SJCRH30 (cell line): Measurements from ENCODE around the gene GTPBP4. TPM values are rescaled to one million over a fixed set of nuclear protein-coding genes. Genes with fewer than 3 reads are reported as not detected.
"Not testable (repeated sequence)": the region's sequence is repeated elsewhere in the genome, so short reads cannot be mapped to it uniquely, and the experiment has no call there.

Experiments used
- DNase-seq, 2 experiments: peaks; one replicate each; pipeline ENCODE4 v3.0.0-alpha.2; 2015 to 2020
- H3K27ac ChIP-seq: fragments of 250-450 bp; sonication (Bioruptor Pico); 2 replicates; pipeline ENCODE4 v1.5.1; 2020; ENCODE audit warnings: mild to moderate bottlenecking, moderate library complexity
- H3K27me3 ChIP-seq: fragments of 250-450 bp; sonication (Bioruptor Pico); 2 replicates; pipeline ENCODE4 v1.5.1; 2020; ENCODE audit warnings: mild to moderate bottlenecking, moderate library complexity
- H3K36me3 ChIP-seq: fragments of 250-450 bp; sonication (Bioruptor Pico); 2 replicates; pipeline ENCODE4 v1.5.1; 2020; ENCODE audit warnings: mild to moderate bottlenecking, moderate library complexity
- H3K4me1 ChIP-seq: fragments of 250-450 bp; sonication (Bioruptor Pico); 2 replicates; pipeline ENCODE4 v1.5.1; 2020; ENCODE audit warnings: mild to moderate bottlenecking, moderate library complexity
- H3K4me3 ChIP-seq: fragments of 250-450 bp; sonication (Bioruptor Pico); 2 replicates; pipeline ENCODE4 v1.5.1; 2020; ENCODE audit warnings: mild to moderate bottlenecking, moderate library complexity
- H3K9me3 ChIP-seq: fragments of 250-450 bp; sonication (Bioruptor Pico); replicated peaks from 2 replicates; pipeline ENCODE4 v1.5.1; 2020; ENCODE audit warnings: mild to moderate bottlenecking, moderate library complexity
- total RNA-seq: library from RNA; depleted of rRNA; stranded (reverse); fragments of >200 nt; shearing (Covaris generic); gene quantifications from 2 replicates; pipeline ENCODE4 v1.2.3, GENCODE V29; 2014; rRNA removed

The GTPBP4 gene
- total RNA-seq, 1 experiment from 2014 or later: 58.5 TPM

GRCh38 chr10:1061930-1062774 is 73.9 kb downstream of the GTPBP4 start:
- Histone ChIP-seq H3K4me1 (no peaks in the 10 kb centered on the region), H3K4me3 (no peak overlapping the region), H3K27ac (no peak overlapping the region), H3K9me3 (no peaks in the 10 kb centered on the region), H3K27me3 (no peaks in the 10 kb centered on the region), H3K36me3 (no peaks in the 10 kb centered on the region)
- DNase-seq: no peak

GRCh38 chr10:1063232-1063865 is 75.1 kb downstream of the GTPBP4 start:
- H3K4me3 ChIP-seq: no peak overlapping the region
- no peak for DNase-seq
- no peaks in the 10 kb centered on the region for H3K36me3 ChIP-seq
- H3K4me1 ChIP-seq: no peaks in the 10 kb centered on the region
- no peaks in the 10 kb centered on the region for H3K27me3 ChIP-seq
- H3K27ac ChIP-seq: no peak overlapping the region
- no peaks in the 10 kb centered on the region for H3K9me3 ChIP-seq

DNA sequence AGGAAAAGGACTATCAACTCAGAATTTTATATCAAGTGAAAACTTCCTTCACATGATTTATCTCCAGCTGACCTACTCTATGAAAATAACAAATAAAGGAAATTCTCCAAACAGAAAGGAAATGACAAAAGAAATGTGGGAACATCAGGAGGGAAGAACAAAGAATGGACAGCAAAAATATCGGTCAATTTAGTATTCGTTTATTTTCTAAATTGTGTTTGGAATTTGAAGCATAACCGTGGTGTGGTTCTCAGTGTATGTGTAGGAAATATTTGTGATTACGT is 76.7 kb downstream of the GTPBP4 start:
- DNase-seq: no peak
- no peak overlapping the region for H3K4me3 ChIP-seq
- no peaks in the 10 kb centered on the region for H3K9me3 ChIP-seq
- no peaks in the 10 kb centered on the region for H3K27me3 ChIP-seq
- H3K36me3 ChIP-seq: no peaks in the 10 kb centered on the region
- no peak overlapping the region for H3K27ac ChIP-seq
- H3K4me1 ChIP-seq: no peaks in the 10 kb centered on the region

DNA sequence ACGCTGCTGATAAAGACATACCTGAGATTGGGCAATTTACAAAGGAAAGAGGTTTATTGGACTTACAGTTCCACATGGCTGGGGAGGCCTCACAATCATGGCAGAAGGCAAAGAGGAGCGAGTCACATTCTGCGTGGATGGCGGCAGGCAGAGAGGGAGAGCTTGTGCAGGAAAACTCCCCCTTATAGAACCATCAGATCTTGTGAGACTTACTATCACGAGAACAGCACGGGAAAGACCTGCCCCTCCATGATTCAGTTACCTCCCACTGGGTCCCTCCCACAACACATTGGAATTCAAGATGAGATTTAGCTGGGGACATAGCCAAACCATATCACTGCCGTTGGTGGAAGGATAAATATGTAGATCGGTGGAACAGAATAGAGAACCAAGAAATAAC is 78.5 kb downstream of the GTPBP4 start:
- not testable (repeated sequence) for H3K27me3 ChIP-seq, H3K9me3 ChIP-seq, H3K27ac ChIP-seq, DNase-seq, H3K4me1 ChIP-seq, H3K4me3 ChIP-seq, H3K36me3 ChIP-seq

- no peak overlapping the region for H3K27ac ChIP-seq
- no peaks in the 10 kb centered on the region for H3K9me3 ChIP-seq
- no peaks in the 10 kb centered on the region; the same call in 1 of the 2 replicates for H3K36me3 ChIP-seq
- no peak overlapping the region for H3K4me3 ChIP-seq
- H3K4me1 ChIP-seq: no peaks in the 10 kb centered on the region
- DNase-seq: no peak
- H3K27me3 ChIP-seq: no peaks in the 10 kb centered on the region
Observed at GRCh38 chr10:1068380-1069361, 80.4 kb downstream of the GTPBP4 start.

Other genes with a start within 250 kb of the GTPBP4 start
- 29.1 and 29.4 TPM in 2 replicates for gene LARP4B, start 56.7 kb upstream of the GTPBP4 start, total RNA-seq
- gene IDI2, start 37.4 kb downstream of the GTPBP4 start, total RNA-seq: not detected in 2 replicates
- gene IDI1, start 60.7 kb downstream of the GTPBP4 start, total RNA-seq: 66.8 and 70.0 TPM in 2 replicates
- 5.6 and 6.1 TPM in 2 replicates for gene WDR37, start 68.0 kb downstream of the GTPBP4 start, total RNA-seq